Stimulated activated CD4-positive, alpha-beta T cell treated with anti-CD3 and anti-CD28 coated beads, Interleukin-12 subunit alpha, Interleukin-12 subunit beta, amount 100 ng/mL, for 24 hours (primary cell): Measurements from ENCODE around the gene ARAP2.
A peak's percentile ranks its signal among the peaks of the same experiment; 100 is the strongest.

Experiments used
- DNase-seq, 2 experiments: peaks; one replicate each; pipeline ENCODE4 v3.0.0-alpha.2; 2020; ENCODE audit warnings: low read depth in 2 of 2

ARAP2 gene

GRCh38 chr4:36264207-36264826 lies 20.0 kb upstream of the ARAP2 start:
- DNase-seq, result no peak

GRCh38 chr4:36260731-36261130 lies 16.4 kb upstream of the ARAP2 start:
- no peak for DNase-seq

GRCh38 chr4:36256398-36256891 lies 12.1 kb upstream of the ARAP2 start:
- DNase-seq, result no peak

- no peak for DNase-seq
Measured at GRCh38 chr4:36255577-36255976, 11.3 kb upstream of the ARAP2 start.

DNA sequence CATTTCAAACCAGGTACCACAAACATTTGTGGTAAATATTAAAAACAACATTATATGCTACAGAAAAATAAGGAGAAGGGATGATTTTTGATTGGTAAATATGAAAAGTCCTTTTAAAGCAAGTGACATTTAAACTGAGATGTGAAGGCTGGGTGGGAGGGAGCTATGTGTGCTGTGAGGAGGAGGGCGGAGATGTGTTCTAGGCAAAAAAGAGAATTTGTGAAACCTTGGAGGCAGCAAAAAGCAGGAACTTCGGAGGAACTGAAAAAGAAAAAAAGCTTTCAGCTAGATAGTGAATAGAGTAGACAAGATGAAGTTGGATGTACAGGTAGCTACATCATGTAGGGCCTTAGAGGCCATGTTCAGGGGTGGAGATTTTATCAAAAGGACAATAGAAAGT lies 10.1 kb upstream of the ARAP2 start:
- DNase-seq, result no peak

DNA sequence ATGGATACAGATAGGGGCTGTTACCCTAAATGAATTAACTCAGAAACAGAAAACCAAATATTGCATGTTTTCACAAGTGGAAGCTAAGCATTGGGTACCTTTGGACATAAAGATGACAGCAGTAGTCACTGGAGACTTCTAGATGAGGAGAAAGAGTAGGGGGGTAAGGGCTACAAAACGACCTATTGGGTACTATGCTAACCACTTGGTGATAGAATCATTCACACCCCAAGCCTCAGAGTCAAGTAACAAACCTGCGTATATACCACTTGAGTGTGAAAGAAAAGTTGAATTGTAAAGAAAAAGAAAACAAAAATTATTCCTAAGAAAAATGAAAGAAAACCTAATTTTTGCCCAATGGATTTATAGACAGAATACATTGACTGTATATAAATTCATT lies 7.7 kb upstream of the ARAP2 start:
- DNase-seq, result no peak

DNA sequence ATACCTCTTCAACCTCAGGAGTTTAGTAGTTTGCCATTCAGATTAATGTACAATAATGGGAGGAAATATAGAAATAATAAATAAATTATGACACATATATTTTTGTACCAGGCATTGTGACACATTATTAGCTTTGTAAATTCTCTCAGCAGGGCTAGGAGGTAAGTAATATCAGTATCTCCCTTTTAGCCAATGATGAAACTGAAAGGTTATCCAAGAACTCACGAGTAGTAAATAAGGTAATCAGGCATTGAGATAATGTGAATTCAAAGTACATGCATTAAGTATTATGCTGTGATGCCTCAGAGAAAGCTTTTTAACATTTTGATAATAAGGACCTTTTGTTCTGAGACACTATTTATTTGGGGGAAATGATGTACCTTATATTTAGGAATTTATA lies 5.3 kb upstream of the ARAP2 start:
- no peak for DNase-seq

- DNase-seq, result peak; percentile 23 to 49
Measured at GRCh38 chr4:36243355-36244256, 708 bp downstream of the ARAP2 start.

GRCh38 chr4:36242629-36243354 lies 1.5 kb downstream of the ARAP2 start:
- DNase-seq, result no peak

- DNase-seq, result no peak
Measured at GRCh38 chr4:36241771-36242170, 2.5 kb downstream of the ARAP2 start.

GRCh38 chr4:36237366-36238313 lies 6.7 kb downstream of the ARAP2 start:
- DNase-seq, result no peak

DNA sequence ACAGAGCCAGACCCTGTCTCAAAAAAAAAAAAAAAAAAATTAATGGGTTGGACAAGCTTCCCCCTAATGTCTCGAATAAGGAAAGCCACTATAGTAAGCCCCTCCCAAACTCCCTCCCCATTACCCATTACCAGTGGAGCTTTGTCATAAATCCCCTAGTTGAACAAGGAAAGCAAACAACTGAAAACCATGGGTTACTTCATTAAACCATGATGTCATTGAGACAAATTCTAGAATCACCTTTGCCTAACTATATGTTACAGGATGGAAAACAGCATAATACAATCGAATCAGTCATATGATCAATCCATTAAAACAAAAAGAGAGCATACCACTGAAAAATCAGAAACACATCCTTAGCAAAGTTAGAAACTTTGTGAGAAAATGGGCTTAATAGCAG lies 8.2 kb downstream of the ARAP2 start:
- DNase-seq, result no peak

DNA sequence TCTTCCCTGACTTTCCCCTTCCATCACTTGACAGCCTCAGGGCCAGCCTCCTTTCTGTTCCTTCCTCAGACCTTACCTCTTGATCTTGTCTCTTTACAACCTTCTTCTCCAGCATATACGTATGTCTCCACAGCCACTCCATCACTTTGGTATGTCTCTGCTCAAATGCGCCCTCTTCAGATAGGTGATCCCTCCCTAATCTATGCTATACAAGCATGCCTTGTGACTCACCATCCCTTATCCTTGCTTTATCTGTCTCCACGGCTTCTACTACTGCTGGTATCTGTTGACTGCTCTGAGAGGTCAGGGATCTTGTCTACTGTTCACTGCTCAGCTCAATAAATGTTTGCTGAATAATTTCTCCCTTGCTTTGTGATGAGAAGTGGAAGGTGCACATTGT lies 9.0 kb downstream of the ARAP2 start:
- no peak for DNase-seq

DNA sequence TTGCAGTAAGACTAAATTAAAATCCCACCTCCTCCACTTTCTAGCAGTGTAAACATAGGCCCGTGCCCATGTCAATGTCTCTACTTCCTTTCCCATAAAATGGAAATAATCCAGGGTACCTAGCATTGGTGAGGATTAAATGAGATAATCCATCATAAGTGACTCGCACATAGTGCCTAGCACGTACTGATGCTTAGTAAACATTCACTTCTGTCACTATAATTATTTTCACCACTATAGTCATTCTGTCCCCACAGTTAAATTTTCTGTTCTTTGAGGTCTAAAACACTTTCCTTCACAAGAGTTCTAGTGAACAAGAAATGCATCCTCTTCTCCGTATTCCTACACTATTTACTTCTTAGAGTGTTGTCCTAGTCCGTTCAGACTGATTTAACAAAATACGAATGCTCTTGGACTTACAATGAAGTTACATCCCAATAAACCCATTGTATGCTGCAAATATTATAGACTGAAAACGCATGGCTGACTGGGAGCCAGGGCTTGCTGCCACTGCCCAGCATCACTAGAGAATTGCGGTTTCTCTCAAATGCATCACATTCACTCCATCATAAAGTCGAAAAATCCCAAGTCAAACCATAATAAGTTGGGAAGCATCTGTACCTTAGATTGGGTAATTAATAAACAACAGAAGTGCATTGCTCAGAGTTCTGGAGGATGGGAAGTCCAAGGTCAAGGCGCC lies 10.6 kb downstream of the ARAP2 start:
- no peak for DNase-seq

DNA sequence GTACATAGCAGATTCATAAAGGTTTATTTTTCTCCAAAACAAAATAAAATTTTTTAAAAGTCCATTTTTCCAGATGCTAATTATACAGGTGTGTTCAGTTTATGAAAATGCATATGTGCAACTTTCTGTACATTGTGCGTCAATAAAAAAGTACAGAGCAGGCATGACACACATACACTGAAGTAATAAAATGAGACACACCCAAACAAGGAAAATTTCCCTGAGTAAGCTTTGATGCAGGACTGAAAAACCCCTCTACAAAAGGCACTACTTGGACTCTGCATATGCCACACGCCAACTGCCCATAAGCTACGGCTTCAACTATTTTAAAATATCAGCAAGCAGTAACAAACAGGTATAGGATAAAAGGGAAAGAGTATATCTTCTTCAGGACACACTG lies 13.8 kb downstream of the ARAP2 start:
- DNase-seq, result no peak

DNA sequence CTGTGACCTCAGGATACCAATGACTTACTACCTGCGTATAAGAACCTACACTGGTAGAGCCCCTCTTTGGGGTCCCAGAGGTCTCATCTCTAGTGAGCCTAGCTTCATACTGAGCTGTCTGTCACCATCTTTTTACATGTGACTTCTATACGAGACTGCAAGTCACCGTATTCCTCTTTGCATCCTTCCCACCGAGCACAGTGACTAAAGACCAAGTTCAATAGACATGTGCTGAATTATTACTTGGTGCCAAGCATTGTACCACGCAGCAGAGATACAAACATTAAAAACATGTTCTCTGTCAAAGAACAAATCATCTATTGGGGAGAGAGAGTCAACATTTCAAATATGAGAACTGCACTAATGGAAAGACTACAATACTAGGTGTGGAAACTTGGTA lies 16.4 kb downstream of the ARAP2 start:
- DNase-seq, result no peak

DNA sequence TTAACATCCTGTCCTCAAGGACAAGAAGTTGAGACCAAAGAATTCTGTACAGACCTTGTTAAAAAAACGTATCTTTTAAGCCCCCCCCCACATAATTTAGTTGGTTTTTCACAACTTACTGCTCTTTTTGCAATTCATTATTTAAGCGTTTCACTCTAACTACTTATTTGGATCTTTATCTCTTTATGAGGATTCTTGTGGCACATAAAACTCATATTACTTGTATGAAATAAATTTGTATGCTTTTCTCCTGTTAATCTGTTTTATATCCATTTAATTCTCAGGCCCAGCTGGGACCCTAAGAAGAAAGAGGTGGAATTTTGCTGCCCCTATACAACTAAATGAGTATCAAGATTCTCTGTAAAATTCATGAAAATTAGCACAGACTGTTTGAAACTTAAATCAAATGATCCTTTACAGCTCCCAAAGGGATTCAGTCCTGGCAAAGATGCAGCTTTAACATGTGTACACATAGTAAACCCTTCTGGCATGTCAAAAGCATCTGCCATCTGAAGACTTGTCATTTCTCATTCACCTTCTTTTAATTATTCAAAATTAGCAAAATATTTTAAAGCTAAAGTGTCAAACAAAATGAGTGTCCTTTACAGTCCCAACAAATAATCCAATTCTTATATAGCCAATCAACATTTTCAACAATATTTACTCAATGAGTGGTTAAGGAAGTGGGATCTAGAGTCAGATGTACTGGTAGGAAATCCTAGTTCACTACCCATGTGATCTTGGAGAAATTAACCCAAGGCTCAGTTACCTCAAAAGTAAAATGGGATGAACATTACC lies 17.7 kb downstream of the ARAP2 start:
- no peak for DNase-seq

GRCh38 chr4:36224972-36225903 lies 19.1 kb downstream of the ARAP2 start:
- no peak for DNase-seq

GRCh38 chr4:36222702-36223101 lies 21.6 kb downstream of the ARAP2 start:
- DNase-seq, result no peak
